HG03571 (cell line): Measurements from ENCODE around the gene SLC13A2.

ENCODE experiments used
- ATAC-seq: cut with Tn5 transposase; IDR thresholded peaks from one replicate; pipeline ENCODE4 v1.9.1; 2021; ENCODE audit not compliant: unreplicated experiment

SLC13A2 gene

DNA sequence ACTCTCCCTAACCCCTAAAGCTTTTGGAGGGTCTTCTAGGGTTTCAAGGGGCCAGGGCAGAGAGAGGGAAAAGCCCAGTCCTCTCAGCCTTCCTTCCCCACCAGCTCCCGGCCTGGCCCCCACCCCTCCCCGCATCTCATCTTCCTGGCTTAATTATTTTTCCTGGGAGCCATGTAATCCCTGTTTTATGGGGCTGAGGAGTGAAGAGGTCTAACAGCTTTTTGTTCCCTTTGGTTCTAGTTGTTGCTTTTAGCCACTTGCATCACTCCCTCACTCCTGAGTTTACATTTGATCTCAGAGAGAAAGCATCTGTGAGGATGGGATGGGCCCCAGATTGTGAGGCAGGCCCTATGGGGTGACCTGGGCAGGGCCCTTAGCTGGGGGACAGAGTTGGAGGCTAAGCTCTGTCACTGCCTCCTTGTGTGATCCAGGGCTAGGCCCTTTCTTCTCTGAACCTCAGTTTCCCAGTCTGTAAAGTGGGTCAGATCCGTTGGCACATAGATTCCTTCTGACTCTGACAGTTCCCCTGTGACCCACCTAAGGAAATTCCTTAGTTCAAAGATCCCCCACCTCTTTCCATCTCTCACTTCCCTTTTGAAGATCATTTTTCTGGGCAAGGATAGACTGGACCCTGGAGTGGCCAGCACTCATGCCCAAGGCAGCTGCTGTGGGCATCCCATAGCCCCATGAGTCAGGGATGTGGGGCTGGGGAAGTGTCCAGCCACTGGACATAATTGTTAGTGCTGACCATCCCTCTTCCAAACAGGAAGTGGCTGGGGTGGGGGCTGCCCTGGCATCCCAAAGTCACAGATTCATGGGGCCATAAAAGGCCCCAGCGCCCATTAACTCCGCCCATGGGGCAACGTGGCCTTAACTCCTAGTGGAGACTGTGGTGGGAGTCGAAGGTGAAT lies 58.9 kb downstream of the SLC13A2 start:
- ATAC-seq = no peak

DNA sequence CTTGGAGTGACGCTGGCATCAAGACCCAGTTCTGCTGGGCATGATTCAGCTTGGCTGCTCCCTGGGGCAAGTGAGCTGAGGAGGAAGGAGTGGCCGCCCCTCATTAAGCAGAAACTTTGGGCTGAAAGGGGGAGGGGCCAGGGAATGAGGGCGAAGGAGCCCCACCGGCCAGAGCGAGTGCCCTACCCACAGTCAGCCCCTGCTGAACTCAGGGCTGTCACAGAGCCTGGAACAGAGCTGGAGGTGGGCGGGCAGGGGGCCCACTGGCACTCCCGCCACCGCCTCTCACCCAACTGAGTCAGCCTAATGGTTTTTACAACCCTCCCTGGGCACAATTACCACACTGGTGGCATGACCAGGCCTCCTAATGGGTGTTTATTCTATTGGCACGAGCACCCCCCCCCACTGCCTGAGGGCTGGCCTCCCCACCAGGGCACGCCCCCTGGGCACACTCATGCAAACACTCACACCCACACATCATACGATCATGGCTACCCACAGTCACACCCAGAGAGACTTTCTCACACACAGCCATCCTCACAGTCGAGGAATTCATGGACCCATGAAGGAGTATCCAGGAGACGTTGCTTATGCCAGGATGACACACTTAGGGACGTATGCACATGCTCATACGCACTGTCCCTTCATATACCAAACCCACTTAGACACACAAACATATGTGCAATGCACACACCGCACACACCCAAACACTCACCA lies 59.8 kb downstream of the SLC13A2 start:
- no peak for ATAC-seq

DNA sequence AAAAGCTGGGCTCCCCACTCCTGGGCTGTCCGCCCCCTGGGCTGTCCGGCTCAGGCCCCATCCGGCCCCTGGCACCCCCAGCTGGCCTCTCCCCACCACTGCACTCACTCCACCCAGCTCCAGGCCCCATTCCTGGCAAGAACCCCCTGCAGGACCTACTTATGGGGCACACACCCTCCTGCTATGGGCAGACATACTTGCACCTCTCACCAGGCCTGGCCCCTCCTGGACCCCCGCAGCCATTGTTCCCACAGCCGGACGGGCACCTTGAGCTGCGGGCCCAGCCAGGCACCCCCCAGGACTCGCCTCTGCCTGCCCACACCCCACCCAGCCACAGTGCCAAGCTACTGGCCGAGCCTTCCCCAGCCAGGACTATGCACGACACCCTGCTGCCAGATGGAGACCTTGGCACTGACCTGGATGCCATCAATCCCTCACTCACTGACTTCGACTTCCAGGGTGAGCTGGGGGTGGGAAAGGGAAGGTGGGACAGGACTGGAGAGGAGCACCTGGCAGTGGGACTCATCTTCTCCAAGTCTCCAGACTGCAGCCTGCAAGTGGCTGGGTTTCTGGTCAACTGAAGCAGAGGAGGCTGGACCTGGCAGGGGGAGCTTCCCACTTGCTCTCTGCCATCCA lies 61.4 kb downstream of the SLC13A2 start:
- ATAC-seq = no peak

DNA sequence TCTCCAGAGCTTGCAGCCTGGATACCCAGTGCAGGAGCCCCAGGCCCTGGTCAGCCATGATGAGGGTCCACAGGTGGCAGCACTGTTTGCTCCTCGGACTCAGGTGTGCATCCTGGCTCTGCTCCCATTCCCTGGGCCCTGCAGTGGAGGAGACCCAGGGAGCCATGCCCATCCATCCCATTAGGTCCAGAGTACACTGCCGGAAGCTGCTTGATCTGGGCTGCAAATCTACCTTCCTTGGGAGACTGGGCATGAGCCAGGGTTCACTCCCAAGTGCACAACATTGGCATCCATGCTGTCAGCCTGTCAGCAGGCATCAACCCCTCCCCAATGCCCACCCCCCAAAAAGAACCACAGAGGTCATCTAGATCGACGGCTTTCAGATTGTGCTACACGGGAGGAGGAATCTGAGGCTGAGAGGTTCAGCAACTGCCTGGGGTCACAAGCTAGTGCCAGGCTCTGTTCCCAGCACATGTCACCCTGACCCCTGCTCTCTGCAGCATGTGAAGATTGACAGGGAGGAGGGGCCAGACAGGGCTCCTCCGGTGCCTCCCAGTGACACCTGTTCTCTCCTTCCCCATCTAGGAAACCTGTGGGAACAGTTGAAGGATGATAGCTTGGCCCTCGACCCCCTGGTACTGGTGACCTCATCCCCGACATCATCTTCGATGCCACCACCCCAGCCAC lies 63.2 kb downstream of the SLC13A2 start:
- no peak for ATAC-seq

DNA sequence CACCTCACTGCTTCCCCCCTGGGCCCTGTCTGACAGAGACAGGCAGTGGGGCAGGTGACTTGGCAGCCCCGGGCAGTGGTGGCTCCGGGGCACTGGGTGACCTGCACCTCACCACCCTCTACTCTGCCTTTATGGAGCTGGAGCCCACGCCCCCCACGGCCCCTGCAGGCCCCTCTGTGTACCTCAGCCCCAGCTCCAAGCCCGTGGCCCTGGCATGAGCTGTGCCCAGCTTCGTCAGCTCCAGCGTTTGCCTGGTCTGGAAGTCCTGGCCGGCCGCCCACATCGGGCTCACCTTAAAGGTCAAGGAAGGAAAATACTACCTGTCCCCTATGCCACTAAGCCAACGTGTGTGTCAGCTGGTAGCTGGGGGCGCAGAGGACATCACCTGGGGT lies 63.8 kb downstream of the SLC13A2 start:
- no peak for ATAC-seq

DNA sequence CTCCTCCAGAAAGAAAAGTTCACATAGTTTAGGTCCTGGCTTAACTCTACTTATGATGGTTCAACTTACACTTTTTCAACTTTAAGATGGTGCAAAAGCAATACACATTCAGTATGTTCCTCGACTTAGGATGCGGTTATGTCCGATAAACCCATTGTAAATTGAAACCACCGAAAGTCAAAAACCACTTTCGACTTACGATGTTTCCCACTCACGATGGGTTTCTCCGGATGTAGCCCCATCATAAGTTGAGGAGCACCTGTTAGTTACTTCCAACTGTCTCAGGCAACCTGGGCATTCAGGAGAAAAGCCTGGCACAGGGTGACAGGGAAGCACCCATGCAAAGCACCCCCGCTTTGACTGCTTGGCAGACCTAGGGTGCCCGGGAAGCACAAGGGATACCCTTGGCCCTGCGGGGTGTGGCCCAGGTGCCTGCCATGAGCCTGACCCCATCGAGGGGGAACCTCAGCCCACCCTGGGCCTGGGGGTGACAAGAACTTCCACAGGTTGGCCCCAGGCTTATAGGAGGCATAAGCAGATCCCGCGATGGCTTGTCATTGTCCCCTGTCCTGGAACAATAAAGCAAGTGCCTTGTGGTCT lies 65.0 kb downstream of the SLC13A2 start:
- no peak for ATAC-seq

DNA sequence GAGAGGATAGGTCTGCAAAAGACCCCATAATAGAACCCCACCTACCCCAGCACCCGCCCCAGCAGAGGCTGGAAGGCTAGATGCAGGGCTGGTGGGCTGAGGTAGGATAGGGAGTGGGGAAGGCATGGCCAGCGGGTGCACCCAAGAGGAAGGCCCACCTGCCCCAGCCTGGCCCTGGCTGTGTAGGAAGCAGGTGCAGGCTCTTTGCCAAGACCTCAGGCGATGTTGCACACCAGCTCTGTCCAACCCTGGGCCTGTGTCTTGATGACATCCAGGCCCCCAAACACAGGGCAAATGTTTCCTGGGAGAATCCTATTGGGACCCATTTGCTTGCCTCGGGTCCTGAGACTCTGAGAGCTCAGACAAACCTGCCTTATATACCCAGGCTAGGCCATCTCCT lies 66.8 kb downstream of the SLC13A2 start:
- ATAC-seq = no peak

DNA sequence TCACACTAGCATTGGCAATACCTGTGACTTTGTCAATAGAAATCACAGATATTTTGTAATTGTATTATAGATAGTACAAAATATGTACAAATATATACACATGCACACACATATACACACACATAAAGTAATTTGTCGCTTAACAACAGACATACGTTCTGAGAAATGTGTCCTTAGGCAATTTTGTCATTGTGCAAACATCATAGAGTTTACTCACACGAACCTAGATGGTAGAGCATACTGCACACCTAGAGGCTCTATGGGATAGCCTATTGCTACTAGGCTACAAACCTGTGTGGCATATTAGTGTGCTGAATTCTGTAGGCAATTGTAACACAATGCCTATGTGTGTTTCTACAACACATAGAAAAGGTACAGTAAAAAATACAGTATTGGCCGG lies 68.0 kb downstream of the SLC13A2 start:
- no peak for ATAC-seq

DNA sequence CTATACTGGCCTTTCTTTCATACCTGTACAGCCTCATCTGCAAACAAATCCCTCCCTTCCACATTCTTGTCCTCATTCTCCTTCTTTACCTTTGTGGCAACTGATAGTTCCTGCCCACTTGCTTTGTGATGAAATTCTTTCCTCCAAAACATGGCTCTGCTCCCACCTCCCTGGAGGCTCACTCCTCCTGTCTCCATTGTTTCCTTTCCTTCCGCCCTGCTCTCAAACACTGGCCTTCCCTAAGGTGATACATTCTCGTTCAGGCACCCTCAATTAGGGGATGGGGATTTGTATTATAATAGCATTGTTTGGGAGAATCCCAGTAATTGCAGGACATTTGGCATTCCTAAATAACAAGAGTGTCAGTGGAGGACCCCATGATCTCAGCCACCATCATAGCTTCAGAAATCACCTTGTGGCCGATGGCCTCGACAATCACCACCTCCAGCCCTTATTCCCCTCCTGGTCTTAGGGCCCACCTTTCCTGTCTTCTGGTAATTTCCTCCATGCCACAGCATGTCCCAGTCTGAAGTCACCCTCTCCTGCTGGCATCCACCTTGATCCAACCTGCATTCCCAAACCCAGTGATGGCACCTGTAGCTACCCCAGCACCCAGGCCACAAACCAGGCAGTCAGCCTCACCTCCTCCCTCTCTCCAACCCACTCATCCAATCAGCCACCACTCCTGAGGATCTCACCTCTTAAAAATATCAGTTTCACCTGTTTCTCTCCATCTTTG lies 71.1 kb downstream of the SLC13A2 start:
- no peak for ATAC-seq

DNA sequence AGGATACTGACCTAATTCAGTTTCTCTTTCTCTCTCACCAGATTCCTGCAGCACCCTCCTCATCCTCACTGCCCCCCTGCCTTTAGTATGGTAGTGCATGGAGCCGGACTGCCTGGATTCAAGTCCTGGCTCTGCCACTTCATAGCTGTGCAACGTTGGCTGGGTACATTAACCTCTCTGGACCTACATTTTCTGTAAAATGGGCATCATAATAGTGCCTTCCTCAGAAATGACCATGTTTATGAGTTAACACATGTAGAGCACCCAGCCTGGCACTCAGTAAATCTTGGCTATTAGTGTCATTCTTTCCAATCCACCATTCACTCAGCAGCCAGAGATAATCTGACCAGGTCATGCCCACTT lies 71.7 kb downstream of the SLC13A2 start:
- no peak for ATAC-seq

DNA sequence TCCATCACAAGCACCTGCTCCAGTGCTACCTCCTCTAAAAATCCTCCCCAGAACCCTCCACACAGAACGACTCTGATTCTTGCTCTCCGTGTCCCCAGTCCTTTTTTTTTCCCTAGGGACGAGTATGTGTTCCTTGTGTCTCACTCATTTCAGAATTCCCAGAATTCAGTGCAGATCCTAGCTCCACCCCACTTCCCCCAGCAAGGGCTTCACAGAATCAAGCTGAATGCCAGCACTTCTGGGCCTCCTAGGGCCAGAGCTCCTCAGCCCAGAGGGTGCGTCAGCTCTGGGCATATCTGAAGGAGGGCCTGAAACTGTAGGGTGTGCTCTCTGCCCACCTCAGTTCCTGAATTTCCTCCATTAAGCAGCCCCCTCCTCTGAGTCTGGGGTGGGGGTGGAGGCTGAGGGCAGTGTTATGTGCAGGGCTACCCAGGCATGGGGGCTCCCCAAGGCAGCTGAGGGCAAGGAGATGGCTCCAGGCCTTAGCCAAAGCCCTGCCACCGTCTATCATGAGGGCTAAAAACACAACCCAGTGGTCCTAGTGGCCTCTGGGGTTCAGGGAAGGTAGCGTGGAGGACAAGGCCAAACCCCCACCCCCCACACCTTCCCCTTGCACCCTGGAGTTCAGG lies 72.5 kb downstream of the SLC13A2 start:
- no peak for ATAC-seq

DNA sequence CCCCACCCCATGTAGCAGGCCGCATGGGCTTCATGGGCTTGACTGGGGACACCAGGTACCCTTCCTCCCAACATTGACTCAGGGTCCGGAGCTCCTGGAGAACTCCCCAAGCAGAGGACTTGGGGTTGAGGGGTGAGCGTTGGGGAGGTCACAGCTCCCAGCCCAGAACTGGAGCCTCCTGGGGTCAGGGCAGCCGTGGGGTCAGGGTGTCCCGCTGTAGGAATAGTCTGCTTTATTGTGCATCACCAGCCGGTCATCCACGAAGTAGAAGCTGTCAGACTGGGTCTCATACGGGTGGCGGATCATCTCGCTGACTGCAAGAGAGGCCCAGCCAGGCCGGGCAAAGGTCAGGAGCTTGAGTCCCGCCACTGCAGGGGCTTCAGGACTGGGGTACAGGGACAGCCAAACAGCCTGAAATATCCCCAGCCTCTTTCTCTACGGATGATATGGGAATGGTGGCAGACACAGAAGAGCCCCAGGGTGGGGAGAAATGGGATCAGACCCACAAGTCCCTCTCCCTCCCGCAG lies 73.7 kb downstream of the SLC13A2 start:
- no peak for ATAC-seq
